G401.6 (cell line): ENCODE data around the gene NOB1.
"Not testable (repeated sequence)": the region's sequence is repeated elsewhere in the genome, so short reads cannot be mapped to it uniquely, and the experiment has no call there.

Experiments used
- FAIRE-seq: peaks from 2 replicates; lab custom pipeline; 2012; peaks lifted over from hg19 to GRCh38; lab: Jason Lieb, UNC

Gene NOB1

DNA sequence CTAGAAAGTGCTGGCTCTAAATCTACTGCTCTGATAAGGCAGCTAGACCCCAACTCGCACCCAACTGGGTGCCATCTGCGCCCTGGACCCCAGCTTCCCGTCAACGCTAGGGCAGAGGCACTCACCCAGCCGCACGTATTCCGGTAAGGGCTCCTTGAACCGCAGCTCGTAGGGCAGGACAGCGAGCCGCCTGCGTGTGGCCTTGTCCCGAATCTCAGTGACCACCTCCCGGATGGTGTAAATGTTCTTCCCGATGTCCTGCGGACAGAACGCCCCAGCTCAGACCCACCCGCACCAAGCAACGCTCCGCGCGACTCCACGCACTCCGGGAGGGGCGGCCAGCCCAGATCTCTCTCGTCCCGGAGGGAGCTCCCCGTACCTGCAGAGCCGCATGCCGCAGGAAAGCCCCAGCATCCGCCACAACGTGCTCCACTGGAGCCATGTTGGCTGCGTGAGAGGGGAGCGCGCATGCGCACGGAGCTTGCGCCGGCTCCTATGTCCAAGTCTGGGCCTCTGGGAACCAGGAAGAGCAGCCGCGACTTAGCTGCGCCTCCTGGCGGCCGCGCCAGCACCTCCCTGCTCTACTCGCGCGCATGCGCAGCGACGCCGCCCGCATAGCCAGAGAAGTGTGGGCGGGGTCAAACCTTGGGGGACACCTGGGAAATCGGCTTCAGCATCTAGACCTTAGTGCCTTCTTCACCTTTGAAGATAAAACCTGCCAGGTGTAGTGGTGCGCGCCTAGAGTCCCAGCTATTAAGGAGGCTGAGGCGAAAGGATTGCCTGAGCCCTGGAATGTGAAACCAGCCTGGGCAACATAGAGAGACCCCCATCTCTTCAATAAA lies at the start of gene NOB1:
NOB1 (minus strand) TSS at position 458 of the 842 bp plus-strand sequence; CDS start at position 442, 16 bp downstream.
- peak; percentile 25 for FAIRE-seq

DNA sequence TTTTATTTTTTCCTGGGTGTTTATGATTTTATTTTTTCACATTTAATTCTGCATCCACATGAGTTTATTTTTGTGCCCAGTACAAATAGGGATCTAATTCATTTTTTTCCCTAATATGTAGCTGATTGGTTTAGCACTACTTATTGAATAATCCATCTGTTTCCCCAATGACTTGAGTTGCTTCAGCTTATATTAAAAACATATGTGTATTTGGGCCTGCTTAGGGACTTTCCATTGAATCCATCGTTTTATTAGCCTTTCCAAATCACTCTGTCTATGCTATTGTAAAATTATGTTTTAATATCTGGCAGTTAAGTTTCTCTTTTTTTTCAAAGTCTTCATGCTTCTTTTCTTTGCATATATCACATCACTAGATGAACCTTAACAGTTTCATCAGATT lies 49.6 kb upstream of the NOB1 start:
- no peak for FAIRE-seq

DNA sequence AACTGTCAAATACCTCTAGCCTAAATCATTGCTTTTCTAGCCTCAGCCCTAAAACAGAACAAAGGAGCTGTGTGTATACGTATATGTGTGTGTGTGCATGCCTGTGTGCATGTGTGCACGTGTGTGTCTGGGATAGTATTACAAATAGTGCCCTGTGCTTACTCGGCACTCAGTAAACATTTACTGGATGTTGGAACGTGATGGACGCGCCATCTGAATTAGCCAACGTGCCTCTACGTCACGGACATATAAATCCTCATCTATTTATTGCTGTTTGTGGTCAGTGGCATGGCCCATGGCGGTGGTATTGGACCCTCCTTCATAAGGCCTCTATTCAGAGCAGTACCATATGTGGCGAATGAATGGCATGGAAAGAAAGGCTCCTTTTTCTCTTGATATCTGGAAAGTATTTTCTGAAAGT lies 44.9 kb upstream of the NOB1 start:
- no peak for FAIRE-seq

DNA sequence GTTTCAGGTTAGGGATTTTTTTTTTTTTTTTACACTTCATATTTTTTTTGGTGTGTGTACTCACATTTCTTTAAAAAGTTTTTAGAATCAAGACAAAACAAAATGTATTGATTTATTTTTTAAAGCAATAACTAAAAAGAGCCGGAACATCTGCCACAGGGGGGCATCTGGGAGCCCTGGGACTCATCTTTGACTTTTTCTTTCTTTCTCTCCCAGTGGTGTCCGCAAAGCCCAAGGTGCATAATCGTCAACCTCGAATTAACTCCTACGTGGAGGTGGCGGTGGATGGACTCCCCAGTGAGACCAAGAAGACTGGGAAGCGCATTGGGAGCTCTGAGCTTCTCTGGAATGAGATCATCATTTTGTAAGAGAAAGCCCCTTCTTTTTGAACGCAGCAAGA lies 43.7 kb upstream of the NOB1 start:
- no peak for FAIRE-seq

DNA sequence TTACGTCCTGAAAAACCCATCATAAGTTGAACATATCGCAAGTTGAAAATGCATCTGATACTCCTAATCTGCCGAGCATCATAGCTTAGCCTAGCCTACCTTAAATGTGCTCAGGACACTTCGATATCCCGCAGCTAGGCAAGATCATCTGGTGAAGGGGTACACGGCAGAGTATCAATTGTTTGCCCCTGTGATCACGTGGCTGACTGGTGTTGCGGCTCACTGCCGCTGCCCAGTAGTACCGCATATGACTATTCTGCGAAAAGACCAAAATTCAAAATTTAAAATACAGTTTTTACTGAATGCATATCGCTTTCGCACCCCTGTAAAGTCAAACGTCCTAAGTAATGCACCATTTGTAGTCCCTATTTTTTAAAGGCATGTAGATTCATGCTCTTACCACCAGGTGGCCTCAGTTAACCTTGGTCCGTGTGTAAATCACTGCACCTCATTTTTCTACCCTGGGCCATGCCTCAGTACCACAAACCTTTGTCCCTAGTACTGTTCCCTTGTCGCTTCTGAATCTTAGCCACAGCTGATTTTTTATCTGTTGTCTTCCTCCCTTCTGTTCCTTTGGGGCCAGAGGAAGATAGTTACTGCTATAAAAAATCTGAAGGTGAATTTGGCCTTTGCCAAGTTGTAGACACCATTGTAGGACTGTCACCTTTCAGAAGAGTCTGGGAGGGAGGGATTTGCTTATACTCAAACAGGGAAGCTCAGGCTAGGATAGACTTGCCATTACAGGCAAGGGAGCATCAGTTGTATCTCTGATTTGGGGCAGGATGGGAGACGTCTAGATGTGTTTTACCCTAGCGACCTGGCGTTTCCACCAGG lies 41.8 kb upstream of the NOB1 start:
- peak; percentile 85 for FAIRE-seq

DNA sequence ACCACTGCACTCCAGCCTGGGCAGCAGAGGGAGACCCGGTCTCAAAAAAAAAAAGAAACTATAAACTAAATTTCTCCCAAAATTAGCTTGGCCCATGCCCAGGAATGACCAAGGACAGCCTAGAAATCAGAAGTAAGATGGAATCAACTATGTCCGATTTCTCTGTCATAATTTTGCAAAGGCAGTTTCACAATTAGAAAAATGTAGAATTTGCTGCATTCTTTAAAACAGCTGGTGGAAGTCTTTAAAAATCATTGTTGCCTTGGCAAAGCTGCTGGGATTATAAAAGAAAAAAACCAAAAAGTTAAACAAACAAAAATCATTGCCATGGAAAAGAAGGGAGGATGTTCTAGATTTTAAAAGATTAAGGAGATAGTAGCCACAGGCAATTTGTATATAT lies 39.8 kb upstream of the NOB1 start:
- no peak for FAIRE-seq

DNA sequence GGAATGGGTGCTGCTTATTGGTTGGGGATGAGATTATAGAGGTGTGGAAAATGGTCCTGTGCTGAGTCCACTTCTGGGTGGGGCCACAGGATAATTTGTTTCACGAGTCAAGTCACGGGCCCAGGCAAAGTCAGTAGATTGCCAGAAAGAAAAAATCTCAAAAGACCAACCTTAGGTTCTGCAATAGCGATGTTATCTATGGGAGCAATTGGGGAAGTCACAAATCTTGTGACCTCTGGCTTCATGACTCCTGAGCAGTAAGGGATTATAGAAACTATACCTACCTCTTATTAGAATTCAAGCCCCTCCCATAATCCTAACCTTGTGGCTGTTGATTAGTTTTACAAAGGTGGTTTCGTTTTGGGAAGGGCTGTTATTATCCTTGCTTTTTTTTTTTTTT lies 38.8 kb upstream of the NOB1 start:
- no peak for FAIRE-seq

DNA sequence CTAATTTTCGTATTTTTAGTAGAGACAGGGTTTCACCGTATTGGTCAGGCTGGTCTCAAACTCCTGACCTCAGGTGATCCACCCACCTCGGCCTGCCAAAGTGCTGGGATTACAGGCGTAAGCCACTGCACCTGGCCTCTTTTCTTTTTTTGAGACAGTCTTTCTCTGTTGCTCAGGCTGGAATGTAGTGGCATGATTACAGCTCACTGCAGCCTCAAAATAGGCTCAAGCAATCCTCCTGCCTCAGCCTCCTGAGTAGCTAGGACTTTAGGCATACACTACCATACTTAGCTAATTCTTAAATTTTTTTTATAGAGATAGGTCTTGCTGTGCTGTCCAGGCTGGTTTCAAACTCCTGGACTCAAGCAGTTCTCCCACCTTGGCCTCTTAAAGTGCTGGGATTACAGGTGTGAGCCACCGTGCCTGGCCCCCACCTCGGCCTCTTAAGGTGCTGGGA lies 36.7 kb upstream of the NOB1 start:
- not testable (repeated sequence) for FAIRE-seq

DNA sequence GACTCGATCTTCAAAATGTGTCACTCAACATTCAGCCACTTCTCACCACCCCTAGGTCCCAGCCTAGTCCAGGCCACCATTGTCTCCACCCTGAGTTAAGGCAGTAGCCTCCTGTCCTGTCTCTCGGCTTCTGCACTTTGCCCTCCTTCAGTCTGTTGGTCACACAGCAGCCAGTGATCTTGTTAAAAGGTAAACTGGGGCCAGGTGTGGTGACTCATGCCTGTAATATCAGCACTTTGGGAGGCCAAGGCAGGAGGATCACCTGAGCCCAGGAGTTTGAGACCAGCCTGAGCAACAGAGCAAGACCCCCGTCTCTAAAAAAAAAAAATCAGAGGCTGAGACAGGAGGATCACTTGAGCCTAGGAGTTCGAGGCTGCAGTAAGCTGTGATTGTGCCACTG lies 33.2 kb upstream of the NOB1 start:
- FAIRE-seq: no peak

DNA sequence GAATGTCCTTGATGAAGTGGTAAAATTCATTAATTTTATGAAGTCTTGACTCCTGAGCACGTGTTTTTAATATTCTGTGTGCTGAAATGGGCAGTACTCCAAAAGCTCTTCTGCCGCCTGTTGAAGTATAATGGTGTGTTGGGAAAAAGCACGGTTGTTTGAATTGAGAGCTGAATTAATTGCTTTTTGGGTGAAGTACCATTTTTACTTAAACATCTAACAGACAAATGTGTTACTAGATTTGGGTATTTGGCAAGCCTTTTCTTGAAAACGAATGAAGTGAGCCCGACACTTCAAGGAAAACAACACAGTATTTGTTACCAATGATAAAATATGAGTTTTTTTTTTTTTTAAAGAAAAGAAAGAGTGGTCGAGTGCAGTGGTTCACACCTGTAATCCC lies 29.9 kb upstream of the NOB1 start:
- no peak for FAIRE-seq

DNA sequence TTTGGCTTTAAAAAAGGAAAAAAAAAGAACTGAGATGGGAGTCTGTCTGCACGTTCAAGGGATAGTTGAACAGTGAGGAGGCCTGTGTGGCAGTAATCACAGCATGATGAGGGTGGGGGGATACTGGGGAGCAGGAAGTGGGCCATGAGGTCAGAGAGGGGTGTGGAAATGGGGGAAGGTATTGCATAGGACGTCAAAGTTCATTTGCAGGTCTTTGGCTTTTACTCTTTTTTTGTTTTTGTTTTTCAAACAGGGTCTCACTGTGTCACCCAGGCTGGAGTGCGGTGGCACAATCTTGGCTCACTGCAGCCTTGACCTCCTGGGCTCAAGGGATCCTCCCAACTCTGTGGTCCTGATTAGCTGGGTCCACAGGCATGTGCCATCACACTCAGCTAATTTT lies 26.4 kb upstream of the NOB1 start:
- no peak for FAIRE-seq

DNA sequence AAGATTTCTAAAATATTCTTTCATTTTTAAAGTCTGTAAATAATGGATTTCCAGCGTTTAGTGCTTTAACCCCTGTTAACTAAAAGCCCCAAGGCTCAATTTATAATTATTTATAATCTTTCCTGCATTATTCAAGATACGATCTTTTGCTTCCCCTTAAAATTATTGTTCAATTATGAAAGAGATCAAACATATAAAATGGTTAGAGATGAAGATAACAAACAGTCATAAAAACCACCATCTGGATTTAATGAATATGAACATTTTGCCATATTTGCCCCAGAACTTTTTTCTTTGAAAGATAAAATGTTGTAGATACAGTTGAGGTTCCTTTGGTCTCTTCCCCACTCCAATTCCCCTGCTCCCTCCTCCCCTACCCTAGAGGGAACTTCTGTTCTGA lies 25.0 kb upstream of the NOB1 start:
- no peak for FAIRE-seq

DNA sequence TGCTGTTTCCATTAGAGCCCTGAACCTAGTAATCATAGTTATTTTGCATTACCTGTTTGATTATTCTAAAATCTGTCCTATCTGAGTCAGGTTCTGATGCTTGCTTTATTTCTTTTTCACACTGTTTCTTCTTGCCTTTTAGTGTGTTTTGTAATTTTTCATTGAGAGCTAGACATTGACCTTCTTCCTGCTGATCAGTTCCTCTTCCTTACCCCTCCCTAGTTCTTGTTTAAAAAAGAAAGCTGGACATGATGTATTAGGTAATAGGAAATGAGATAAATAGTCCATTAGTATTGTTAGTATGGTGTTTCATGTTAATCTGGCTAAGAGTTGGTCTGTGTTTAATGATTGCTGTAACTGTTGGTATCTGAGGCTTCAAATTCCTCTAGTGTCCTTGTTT lies 20.8 kb upstream of the NOB1 start:
- FAIRE-seq: no peak

DNA sequence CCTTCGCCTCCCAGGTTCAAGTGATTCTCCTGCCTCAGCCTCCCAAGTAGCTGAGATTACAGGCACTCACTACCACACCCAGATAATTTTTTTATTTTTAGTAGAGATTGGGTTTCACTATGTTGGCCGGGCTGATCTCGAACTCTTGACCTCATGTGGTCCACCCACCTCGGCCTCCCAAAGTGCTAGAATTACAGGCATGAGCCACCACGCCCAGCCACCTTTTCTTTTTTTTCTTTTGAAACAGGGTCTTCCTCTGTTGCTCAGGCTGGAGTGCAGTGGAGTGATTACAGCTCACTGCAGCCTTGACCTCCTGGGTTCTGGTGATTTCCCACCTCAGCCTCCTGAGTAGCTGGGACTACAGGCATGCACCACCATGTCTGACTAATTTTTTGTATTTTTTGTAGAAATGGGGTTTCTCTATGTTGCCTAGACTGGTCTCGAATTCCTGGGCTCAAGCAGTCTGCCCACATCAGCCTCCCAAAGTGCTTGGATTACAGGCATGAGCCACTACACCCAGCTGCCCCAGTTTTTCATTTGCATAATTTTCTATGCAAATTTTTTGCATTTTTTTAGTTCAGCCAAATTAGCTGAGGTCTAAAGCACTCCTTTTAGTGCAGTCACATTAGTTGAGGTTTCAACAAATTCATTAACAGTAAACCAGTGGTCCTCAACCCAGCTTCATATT lies 18.7 kb upstream of the NOB1 start:
- FAIRE-seq: no peak

DNA sequence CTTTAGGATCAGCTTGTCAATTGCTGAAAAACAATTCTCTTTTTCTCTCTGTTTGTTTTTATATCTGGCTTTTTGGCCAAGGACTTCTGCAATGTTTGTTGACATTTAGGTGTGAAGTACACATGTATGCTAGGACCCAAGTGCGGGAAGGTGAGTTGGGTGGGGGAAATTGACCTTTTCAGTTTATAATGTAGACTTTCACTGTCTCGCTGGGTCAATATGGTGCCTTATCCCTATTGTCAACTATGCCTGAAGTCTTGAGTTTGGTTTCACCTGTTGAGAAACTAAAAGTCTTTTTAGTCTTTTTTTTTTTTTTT lies 16.9 kb upstream of the NOB1 start:
- no peak for FAIRE-seq

DNA sequence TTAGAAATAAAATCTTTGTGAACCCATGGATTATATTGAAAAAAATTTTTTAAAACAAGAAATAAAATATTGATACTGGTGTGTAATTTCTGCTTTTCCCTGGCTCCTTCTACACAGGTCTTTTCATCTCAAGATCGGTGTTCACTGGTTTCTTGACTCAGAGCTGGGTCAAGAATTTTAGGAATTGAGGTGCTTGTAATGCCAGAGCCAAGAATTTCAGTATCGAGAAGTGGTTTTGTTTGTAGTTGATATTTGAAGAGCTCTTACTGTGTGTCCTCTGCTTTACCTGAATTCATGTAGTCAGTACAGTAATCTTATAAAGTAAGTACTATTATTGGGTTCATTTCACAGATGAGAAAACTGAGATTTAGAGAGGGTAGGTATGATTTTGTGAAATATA lies 14.7 kb upstream of the NOB1 start:
- FAIRE-seq: no peak

DNA sequence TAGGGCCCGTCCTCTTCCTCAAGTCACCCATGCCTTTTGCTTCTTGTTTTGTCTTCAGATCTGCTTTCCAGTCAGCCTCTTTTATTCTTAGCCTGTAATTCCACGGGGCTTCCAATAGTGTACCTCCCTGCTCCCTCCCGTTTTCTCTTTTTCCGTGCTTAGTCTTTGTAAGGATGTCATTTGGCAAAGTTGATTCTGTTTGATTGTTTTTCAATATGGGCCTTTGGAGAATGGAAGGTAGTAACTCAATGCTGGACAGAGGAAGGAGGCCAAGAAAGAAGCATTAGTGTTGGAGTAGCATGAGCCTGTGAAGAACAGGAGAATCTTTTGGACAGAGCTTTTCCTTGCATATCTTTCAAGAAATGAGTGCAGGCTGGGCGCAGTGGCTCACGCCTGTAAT lies 13.9 kb upstream of the NOB1 start:
- FAIRE-seq: no peak

DNA sequence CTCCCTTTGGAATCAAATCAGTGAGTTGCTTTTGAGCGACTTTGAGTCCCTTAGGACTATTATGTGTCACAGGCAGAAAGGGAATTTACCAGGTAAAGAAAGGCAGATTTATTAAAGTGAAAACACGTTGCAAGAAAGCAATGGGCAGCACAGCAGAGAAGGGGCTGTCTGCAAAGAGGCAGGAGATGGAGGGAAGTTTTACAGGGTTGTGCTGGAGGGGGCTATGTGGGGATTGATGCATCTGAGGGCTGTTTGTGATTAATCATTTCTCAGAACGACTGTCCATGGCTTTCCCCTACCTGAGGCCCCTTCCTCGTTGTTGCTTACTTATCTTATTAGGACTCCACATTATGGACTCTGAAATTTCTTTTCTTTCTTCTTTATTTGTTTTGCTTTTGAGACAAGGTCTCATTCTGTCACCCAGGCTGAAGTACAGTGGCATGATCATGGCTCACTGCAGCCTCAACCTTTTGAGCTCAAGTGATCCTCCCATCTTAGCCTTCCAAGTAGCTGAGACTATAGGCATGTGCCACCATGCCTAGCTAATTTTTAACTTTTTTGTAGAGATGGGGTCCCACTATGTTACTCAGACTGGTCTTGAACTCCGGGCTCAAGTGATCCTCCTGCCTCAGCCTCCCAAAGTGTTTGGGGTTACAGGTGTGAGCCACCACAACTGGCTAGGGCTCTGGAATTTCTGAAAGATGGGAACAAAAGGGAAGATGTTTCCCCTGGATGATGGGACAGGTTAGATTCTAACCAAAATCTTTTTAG lies 12.9 kb upstream of the NOB1 start:
- FAIRE-seq: no peak

DNA sequence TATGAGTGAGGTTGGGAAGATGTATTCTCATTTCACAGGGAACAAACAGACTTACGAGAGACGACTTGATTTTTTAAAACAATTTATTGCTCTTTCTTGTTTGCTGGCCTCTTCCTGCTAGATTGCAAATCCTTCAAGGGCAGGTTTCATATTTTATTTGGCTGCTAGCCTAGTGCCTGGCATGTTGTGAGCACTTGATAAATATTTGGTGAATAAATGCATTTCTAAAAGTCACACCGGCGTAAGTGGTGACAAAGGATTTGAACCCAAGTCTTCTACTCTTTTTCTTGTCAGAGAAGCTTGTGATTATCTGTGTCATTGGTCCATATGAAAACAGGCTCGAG lies 8.8 kb upstream of the NOB1 start:
- FAIRE-seq: no peak

DNA sequence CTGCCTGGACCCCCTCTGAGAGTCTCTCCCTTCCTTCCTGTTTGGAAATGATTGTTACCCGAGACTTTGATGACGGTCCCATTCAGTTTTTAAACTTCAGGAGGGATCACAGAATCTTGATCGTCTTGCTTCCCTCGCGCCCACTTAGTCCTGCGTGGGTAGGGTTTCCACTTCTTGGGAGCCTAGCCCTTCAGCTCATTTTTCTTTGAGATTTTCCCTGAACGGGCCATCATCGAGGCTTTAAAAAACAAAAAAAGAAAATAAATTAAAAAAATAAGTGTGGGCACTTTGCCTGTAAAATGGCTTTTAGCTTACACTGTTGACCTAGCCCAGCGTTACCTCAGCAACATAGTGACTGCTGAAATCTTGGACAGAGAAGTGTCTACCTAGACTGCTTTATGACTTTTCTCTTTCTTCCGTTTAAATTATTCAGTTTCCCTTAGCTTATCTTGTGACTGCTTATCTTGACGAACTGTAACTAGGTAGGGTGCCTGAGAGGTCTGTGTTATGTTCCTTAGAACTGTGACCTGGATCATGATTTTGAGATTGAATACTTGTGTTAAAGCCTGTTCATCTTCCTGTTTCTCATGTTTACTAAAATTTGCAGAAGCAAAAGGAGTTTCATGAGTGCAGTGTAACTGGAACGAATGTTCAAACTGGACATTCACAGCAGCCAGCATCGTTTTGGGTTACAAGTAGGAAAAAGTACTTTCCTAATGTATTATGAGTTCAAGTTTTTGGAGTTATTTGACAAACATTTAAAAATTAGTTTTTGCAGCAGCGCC lies 8.3 kb upstream of the NOB1 start:
- no peak for FAIRE-seq

DNA sequence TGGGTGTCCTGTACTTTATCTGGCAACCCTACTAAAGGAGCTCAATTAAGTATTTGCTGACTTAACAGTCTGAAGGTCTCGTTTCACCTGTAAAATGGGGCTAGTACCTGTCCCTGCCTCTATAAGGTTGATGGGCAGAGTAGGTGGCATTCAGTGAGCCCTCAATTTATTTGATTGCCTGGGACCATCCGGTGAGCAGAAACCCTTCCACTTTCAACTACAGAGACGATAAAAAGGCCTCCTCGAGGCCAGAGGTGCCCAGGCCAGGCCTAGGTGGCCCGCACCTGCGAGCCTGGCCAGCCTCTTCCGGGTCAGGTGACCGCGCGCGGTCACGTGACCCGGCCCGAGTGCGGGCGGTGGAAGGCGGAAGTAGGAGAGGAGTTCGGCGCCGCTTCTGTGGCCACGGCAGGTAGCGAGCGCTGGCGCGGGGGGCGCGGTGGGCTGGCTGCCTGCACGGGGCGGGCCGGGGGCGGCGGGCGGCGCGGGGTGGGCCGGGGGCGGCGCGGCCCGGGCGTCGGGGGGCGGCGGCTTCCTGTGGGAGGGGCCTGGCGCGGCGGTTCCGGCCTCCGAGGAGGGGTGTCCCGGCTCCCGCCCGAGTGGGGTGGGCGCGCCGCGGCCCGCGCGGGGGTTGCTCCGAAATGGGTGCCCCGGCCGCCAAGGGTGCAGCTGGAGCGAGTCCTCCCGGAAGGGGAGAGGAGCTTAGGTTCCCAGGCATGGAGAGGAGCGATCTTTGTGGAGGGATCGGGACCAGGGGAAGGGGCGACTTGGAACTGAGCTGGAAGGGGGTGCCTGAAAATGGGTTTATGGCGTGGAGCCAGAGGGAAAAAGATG lies 7.5 kb upstream of the NOB1 start, which contains the start of gene WWP2:
WWP2 (plus strand) TSS at position 350 of the 831 bp plus-strand sequence. CDS start 24,679 bp downstream, outside the sequence.
- no peak for FAIRE-seq
